Sigmoid colon (tissue), 7 donors: ENCODE results near the gene TROAP. TPM values are rescaled to one million over a fixed set of nuclear protein-coding genes. Genes with fewer than 3 reads are reported as not detected.
A peak's percentile ranks its signal among the peaks of the same experiment; 100 is the strongest.

ENCODE experiments used
- DNase-seq: peaks from one replicate; pipeline ENCODE4 v3.0.0-alpha.2; 2019
- H3K27ac ChIP-seq, 4 donors: fragments of 200-600 bp; sonication (generic); one replicate each; pipeline ENCODE4 v1.5.1; 2016 to 2019; ENCODE audit warnings: mild to moderate bottlenecking in 1 of 4
- H3K27me3 ChIP-seq, 3 donors: fragments of 200-600 bp; sonication (generic); one replicate each; pipeline ENCODE4 v1.5.1; 2019; ENCODE audit warnings: mild to moderate bottlenecking in 1 of 3
- H3K36me3 ChIP-seq, 4 donors: fragments of 200-600 bp; sonication (generic); one replicate each; pipeline ENCODE4 v1.5.1; 2016 to 2019
- H3K4me1 ChIP-seq, 4 donors: fragments of 200-600 bp; sonication (generic); one replicate each; pipeline ENCODE4 v1.5.1; 2017 to 2019
- H3K4me3 ChIP-seq, 4 donors: fragments of 200-600 bp; sonication (generic); one replicate each; pipeline ENCODE4 v1.5.1; 2017 to 2019; ENCODE audit warnings: mild to moderate bottlenecking in 2 of 4, moderate library complexity in 1 of 4
- H3K9me3 ChIP-seq, 4 donors: fragments of 200-600 bp in 3 of 4; sonication (generic) in 3 of 4; one replicate each; pipeline versions ENCODE4 v1.5.1 to v1.6.1; 2013 to 2019
- CTCF ChIP-seq, 4 experiments: fragments of 450-650 bp in 3 of 4; fragments of 200-600 bp in 1 of 4; IDR thresholded peaks; one replicate each; pipeline ENCODE4 v1.5.1; 2016 to 2019; ENCODE audit warnings: antibody characterized with exemption in 4 of 4, mild to moderate bottlenecking in 3 of 4, moderate library complexity in 2 of 4
- EP300 ChIP-seq, 4 donors: sonication (generic); formaldehyde crosslinking; IDR thresholded peaks; one replicate each; pipeline ENCODE4 v1.6.1; 2017; ENCODE audit warnings: antibody characterized with exemption in 4 of 4
- POLR2A ChIP-seq, 2 donors: fragments of 450-650 bp; IDR thresholded peaks; one replicate each; pipeline ENCODE4 v1.6.1; 2016; ENCODE audit warnings: antibody characterized with exemption in 2 of 2, mild to moderate bottlenecking in 2 of 2, moderate library complexity in 2 of 2
- POLR2AphosphoS5 ChIP-seq, 4 donors: sonication (generic); formaldehyde crosslinking; IDR thresholded peaks; one replicate each; pipeline ENCODE4 v1.6.1; 2017; ENCODE audit warnings: antibody characterized with exemption in 4 of 4
- WGBS, 2 donors: extraction: QIAGEN DNeasy Blood & Tissue Kit; methylation state at CpG; one replicate each; pipeline ENCODE4 v1.1.7; 2013; 5-methylcytosine and 5-hydroxymethylcytosine counted together
- intact Hi-C: fragments of 100-400 bp; cut with DNase I; formaldehyde crosslinking; loops from one replicate; pipeline ENCODE4 v1.15.1; 2023
- polyA plus RNA-seq, 3 donors: library from polyadenylated mRNA; stranded (reverse); fragments of 200-250 nt; gene quantifications; one replicate each; pipeline ENCODE4 v1.2.3, GENCODE V29; 2013
- total RNA-seq, 4 donors: library from RNA; depleted of rRNA; stranded (reverse); fragments of >200 nt; gene quantifications; one replicate each; pipeline ENCODE4 v1.1.0, GENCODE V29; 2016
- donor health status: healthy with polysubstance abuse.
- donor health status: Bipolar disorder and iron deficiency.
- donor health status: healthy.

The TROAP gene
- total and polyA plus RNA-seq, 7 donors = 0.36 to 25.7 (median 4.9) TPM; not detected in 3

DNA sequence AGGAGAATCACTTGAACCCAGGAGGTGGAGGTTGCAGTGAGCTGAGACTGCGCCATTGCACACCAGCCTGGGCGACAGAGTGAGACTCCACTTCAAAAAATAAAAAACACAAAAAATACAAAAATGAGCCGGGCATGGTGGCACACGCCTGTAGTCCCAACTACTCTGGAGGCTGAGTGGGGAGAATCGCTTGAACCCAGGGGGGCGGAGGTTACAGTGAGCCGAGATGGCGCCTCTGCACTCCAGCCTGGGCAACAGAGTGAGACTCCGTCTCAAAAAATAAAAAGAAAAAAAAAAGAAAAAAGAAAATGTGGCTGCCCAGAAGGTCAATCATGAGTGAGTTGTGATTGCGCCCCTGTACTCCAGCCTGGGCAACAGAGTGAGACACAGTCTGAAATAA, 32.9 kb downstream of the TROAP start:
- peaks cover 0 to 38% (median 27%) of the 10 kb centered on the region in 3 donors for H3K27me3 ChIP-seq
- 96% methylated on average over 10 of the region's 10 CpGs for WGBS, 2 donors
- no peak for TF ChIP-seq POLR2AphosphoS5 (IDR thresholded peaks at IDR 0.05)
- no peak for TF ChIP-seq CTCF (IDR thresholded peaks at IDR 0.05)
- no peak for TF ChIP-seq EP300 (IDR thresholded peaks at IDR 0.05)
- no peak for TF ChIP-seq POLR2A (IDR thresholded peaks at IDR 0.05)
- no peak overlapping the region for H3K27ac ChIP-seq
- no peaks in the 10 kb centered on the region for H3K9me3 ChIP-seq
- H3K4me1 ChIP-seq = peaks cover 0 to 12% (median 7%) of the 10 kb centered on the region in 4 donors
- H3K4me3 ChIP-seq = no peak overlapping the region
- no peaks in the 10 kb centered on the region for H3K36me3 ChIP-seq
- intact Hi-C loops = no loop called here
- DNase-seq = peak; percentile 21

GRCh38 chr12:49357103-49357678, 34.1 kb downstream of the TROAP start:
- intact Hi-C loops = no loop called here
- peaks cover 0 to 12% (median 7%) of the 10 kb centered on the region in 4 donors for H3K4me1 ChIP-seq

DNA sequence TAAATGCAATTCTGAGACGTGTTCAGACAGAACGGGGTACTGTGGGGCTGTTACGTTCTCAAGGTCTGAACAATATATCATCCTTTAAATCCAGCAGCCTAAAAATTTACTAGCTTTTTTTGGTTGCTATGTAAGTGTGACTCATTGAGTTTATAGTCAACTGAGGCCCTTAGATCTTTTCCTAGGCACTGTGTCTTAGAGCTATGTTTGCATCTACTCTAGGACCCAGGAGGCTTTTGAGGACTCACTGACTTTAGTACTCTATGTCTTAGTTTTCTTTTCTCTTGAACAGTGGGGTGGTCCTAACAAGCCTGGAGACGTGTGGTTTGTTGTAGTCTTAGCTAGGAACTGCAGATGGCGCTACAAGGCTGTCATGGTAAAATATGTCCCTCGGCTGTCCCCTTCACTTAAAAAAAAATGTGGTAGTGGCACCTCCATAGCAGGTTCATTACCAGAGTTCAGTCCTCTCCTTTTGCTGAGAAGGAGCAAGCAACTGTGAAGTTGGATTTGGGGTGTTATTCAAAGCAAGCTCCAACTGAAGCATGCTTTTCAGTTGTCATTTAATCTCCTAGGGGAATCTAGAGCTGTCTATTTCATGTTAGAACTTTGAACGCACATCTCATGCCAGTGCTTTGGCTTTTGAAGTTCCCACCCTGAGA, 35.6 kb downstream of the TROAP start:
- 8 to 24% methylated on average over 7 of the region's 7 CpGs for WGBS, 2 donors
- Histone ChIP-seq H3K27me3 (peaks cover 0 to 11% (median 5%) of the 10 kb centered on the region in 3 donors), H3K36me3 (no peaks in the 10 kb centered on the region), H3K4me3 (no peak overlapping the region), H3K4me1 (peaks cover 0 to 12% (median 7%) of the 10 kb centered on the region in 4 donors), H3K27ac (no peak overlapping the region), H3K9me3 (no peaks in the 10 kb centered on the region)
- no peak for DNase-seq
- TF ChIP-seq EP300 (IDR thresholded peaks at IDR 0.05) (no peak), CTCF (IDR thresholded peaks at IDR 0.05) (peak; percentile 48 to 74 (median 70))
- intact Hi-C loops = loop anchor here (2.0 kb wide), 1 partner anchor 156 kb away; no protein-coding TSS in a partner anchor

More at GRCh38 chr12:49357103-49357678, 34.1 kb downstream of the TROAP start:
- no peak for DNase-seq
- Histone ChIP-seq H3K27ac (no peak overlapping the region), H3K27me3 (peaks cover 0 to 25% (median 19%) of the 10 kb centered on the region in 3 donors), H3K36me3 (no peaks in the 10 kb centered on the region), H3K9me3 (no peaks in the 10 kb centered on the region), H3K4me3 (no peak overlapping the region)
- 10 to 18% methylated on average over 3 of the region's 3 CpGs for WGBS, 2 donors
- TF ChIP-seq POLR2AphosphoS5 (IDR thresholded peaks at IDR 0.05) = no peak
- TF ChIP-seq CTCF (IDR thresholded peaks at IDR 0.05) = peak in 1 of 4 experiments; percentile 33

- no peaks in the 10 kb centered on the region for H3K36me3 ChIP-seq
- WGBS, 2 donors = 73 to 85% methylated on average over 7 of the region's 7 CpGs
- TF ChIP-seq CTCF (IDR thresholded peaks at IDR 0.05) (no peak), POLR2AphosphoS5 (IDR thresholded peaks at IDR 0.05) (no peak), POLR2A (IDR thresholded peaks at IDR 0.05) (no peak), EP300 (IDR thresholded peaks at IDR 0.05) (no peak)
- H3K4me3 ChIP-seq = no peak overlapping the region
- no peaks in the 10 kb centered on the region for H3K9me3 ChIP-seq
- H3K27me3 ChIP-seq = peaks cover 0 to 1% (median 0%) of the 10 kb centered on the region in 3 donors
- DNase-seq = no peak
- intact Hi-C loops = loop anchor here (2.0 kb wide), 1 partner anchor 155 kb away; no protein-coding TSS in a partner anchor
- H3K4me1 ChIP-seq = peaks cover 0 to 12% (median 7%) of the 10 kb centered on the region in 4 donors
- no peak overlapping the region for H3K27ac ChIP-seq
These were observed 36.6 kb downstream of the TROAP start for GRCh38 chr12:49359671-49360070.
